Lower leg skin (tissue), 3 donors: ENCODE data around the gene ERI3.

ENCODE experiments used
- POLR2A ChIP-seq, 2 donors: fragments of 450-650 bp; IDR thresholded peaks; one replicate each; pipeline ENCODE4 v1.6.1; 2016 to 2017; ENCODE audit warnings: antibody characterized with exemption in 2 of 2, mild to moderate bottlenecking in 1 of 2, moderate library complexity in 1 of 2
- TF ChIP-seq, protein P1 (sequence below), 3 donors: fragments of 450-650 bp; IDR thresholded peaks; one replicate each; pipeline ENCODE4 v1.5.1; 2016; ENCODE audit warnings: antibody characterized with exemption in 3 of 3, mild to moderate bottlenecking in 3 of 3, moderate library complexity in 2 of 3

DNA sequence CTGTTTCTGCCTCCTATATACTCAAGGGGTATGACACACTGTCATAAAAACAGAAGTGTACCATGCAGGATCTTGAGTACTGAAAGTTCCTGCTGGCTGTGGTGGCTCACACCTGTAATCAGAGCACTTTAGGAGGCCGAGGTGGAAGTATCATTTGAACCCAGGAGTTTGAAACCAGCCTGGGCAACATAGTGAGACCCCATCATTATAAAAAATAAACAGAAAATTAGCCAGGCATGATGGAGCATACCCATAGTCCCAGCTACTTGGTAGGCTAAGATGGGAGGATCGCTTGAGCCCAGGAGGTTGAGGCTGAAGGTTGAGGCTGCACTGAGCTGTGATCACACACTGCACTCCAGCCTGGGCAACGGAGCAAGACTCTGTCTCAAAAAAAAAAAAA is 20.1 kb downstream of the ERI3 start:
- TF ChIP-seq, protein P1, sequence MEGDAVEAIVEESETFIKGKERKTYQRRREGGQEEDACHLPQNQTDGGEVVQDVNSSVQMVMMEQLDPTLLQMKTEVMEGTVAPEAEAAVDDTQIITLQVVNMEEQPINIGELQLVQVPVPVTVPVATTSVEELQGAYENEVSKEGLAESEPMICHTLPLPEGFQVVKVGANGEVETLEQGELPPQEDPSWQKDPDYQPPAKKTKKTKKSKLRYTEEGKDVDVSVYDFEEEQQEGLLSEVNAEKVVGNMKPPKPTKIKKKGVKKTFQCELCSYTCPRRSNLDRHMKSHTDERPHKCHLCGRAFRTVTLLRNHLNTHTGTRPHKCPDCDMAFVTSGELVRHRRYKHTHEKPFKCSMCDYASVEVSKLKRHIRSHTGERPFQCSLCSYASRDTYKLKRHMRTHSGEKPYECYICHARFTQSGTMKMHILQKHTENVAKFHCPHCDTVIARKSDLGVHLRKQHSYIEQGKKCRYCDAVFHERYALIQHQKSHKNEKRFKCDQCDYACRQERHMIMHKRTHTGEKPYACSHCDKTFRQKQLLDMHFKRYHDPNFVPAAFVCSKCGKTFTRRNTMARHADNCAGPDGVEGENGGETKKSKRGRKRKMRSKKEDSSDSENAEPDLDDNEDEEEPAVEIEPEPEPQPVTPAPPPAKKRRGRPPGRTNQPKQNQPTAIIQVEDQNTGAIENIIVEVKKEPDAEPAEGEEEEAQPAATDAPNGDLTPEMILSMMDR (IDR thresholded peaks at IDR 0.05), result no peak
- TF ChIP-seq POLR2A (IDR thresholded peaks at IDR 0.05), result no peak
